ENCODE results near the gene NHERF2.

NHERF2 gene

DNA sequence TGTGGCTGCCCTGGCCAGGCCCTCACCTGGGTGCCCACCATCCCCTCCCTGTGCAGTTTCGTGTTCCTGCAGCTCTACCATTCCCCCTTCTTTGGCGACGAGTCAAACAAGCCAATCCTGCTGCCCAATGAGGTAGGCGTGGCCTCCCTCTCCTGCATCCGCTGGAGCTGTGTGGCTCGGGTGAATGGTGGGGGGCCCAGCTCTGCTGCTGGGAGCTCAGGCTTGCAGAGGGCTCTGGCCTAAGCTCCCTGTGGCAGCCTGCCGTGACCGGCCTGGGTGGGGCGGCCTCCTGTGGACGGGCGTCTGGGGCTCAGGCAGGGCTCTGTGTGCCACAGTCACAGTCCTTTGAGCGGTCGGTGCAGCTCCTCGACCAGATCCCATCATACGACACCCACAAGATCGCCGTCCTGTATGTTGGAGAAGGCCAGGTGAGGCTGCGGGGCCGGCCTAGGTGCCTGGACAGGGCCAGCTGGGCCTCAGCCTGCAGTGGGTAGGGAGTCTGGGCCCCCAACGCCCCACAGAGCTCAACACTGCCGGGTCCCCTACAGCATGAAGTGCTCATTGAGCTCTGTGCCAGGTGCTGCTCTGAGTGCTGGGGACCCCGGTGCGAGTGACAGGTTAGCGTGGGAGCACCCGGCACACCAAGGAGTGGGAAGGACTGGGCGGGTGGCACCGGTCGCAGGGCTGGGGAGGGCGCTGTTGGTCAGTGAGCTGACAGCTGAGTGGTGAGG lies 58.4 kb downstream of the NHERF2 start:
- no peak for DNase-seq

DNA sequence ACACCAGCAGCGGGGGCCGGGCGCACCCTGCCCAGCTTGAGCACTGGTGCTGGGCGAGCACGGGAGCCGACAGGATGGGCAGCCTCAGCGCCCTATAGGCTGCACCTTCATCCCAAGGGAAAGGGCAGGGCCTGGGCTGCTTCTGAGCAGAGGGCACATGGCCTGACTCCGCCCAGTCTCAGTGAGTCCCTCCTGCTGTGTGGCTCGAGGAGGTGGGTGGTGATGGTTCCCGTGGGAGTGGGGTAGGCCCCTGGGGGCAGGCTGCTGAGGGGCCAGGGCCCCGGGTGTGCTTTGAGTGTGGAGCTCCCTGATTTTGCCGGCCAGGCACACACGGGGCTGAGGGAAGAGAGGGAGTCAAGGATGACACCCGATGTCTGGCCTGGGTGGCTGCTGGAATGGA lies 59.0 kb downstream of the NHERF2 start:
- DNase-seq, result no peak

DNA sequence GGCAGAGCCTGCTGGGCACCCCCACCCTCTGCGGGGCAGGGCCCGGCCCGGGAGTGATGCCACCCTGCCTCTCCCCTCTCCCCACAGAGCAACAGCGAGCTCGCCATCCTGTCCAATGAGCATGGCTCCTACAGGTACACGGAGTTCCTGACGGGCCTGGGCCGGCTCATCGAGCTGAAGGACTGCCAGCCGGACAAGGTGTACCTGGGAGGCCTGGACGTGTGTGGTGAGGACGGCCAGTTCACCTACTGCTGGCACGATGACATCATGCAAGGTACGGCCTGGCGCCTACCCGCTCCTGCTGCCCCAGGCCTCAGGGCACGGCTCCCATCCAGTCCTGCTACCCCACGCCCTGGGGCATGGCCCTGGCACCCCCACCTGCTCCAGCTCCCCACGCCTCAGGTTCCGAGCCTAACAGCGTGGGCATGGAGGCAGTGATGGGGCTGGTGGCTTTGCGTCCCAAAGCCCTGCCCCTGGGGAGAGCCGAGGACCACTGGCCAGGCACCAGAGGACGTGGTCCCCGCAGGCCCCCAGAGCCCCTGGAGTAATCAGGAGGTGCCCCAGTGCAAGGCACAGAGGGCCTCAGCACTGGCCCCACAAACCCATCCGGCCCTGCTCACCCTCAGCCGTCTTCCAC lies 59.5 kb downstream of the NHERF2 start:
- DNase-seq, result no peak

DNA sequence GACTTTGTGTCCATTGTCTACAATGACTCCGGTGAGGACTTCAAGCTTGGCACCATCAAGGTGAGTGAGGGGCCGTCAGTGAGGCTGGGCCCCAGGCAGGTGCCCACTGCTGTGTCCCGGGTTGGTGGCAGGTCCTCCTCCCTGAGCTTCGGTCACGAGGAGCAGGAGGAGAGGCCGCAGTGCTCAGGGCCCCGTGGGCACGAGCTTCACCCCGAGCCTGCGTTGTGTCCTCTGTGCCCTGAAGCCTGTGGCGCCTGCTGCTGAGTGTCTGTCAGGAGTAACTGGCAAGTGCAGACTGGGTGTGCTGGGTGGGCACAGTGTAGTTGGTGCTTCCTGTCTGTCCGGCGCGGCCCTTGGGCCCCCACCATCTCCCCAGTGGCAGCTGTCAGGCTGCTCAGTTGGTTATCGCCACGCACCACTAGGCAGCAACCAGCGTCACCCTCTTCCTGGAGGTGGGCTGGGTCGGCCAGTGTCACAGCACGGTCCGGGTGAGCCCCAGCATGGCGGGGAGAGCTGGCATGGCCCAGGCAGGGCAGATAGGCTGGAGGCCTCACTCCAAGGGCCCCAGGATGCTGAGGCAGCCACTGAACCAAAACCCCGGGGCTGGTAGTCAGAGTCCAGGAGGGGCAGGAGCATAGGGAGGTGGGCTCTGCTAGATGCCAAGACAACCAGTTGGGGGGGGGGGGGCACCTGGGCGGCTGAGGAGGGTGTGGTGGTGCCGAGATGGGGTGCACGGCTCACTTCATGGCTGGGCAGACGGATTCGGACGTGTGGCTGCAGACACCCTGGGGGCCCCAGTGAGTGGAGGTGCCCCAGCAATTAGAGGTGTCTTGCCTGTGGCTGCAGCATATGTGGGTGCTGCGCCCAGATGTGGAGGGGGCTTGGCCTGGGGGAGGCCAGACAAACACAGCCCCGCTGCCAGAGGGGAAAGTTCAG lies 60.4 kb downstream of the NHERF2 start:
- no peak for DNase-seq

DNA sequence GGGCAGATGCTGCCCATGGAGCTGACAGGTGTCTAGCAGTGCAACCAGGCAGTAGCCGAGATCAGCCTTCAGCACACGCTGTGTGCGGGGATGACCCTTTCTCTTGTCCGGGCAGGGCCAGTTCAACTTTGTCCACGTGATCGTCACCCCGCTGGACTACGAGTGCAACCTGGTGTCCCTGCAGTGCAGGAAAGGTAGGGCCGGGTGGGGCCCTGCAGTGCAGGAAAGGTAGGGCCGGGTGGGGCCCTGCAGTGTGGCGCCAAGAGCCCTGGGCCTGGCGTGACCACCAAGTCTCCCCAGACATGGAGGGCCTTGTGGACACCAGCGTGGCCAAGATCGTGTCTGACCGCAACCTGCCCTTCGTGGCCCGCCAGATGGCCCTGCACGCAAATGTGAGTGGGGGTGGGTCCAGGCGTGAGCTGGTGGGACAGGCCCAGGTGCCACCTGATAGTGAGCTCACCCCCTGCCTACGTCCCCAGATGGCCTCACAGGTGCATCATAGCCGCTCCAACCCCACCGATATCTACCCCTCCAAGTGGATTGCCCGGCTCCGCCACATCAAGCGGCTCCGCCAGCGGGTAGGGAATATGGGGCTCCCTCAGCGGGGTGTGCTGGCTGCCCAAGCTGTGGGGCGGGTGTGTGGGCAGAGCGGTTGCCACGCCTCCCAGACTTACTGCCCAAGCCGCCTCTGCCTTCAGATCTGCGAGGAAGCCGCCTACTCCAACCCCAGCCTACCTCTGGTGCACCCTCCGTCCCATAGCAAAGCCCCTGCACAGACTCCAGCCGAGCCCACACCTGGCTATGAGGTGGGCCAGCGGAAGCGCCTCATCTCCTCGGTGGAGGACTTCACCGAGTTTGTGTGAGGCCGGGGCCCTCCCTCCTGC lies 61.3 kb downstream of the NHERF2 start:
- no peak for DNase-seq
